K562 (cell line): Measurements from ENCODE around the gene ZSWIM6. TPM values are rescaled to one million over a fixed set of nuclear protein-coding genes. Genes with fewer than 3 reads are reported as not detected.

Source experiments
- ATAC-seq: fragments of 200-7000 bp; cut with Tn5 transposase; 3 replicates; pipeline ENCODE4 v1.9.1; 2020; ENCODE audit warnings: moderate library complexity
- BruUV-seq: library from RNA; stranded (reverse); fragments of 400-500 nt; replicated peaks from 2 replicates; lab custom pipeline; 2021; lab: Mats Ljungman, UMichigan
- CTCF ChIA-PET: fragments of 300-600 bp; formaldehyde crosslinking; extraction: SDS; loops from one replicate; lab custom pipeline; 2021; ENCODE audit warnings: low intra/inter-chr PET ratio; lab: Yijun Ruan, JAX
- POLR2A ChIA-PET: fragments of 300-600, 350-650 bp; sonication (Branson Sonifier 250); formaldehyde crosslinking; extraction: SDS; loops from one replicate; lab custom pipeline; 2021; ENCODE audit warnings: antibody characterized with exemption, inconsistent platforms; lab: Yijun Ruan, JAX
- DNase-seq, 4 experiments: peaks; one replicate each; pipeline versions ENCODE4 v3.0.0 to v3.0.0-alpha.2; 2011 to 2018; ENCODE audit warnings: low spot score in 3 of 4, mixed read lengths in 3 of 4; ENCODE audit errors: extremely low read depth in 1 of 4
- FAIRE-seq: peaks from 2 replicates; lab custom pipeline; 2011; peaks lifted over from hg19 to GRCh38; lab: Jason Lieb, UNC
- H2AFZ ChIP-seq: 2 replicates; pipeline ENCODE4 v1.6.0; 2011; ENCODE audit warnings: low read depth, low read length, control low read depth, inconsistent platforms
- H3K27ac ChIP-seq: fragments of 200-600 bp; 3 replicates; pipeline ENCODE4 v1.8.0; 2011; ENCODE audit warnings: low read depth, mild to moderate bottlenecking, control low read depth, inconsistent platforms, low read length, moderate library complexity, mixed read lengths; ENCODE audit errors: extremely low read depth
- H3K27me3 ChIP-seq, 2 experiments: fragments of 300-600 bp in 1 of 2; 2 replicates in 1 of 2; 3 replicates in 1 of 2; pipeline versions ENCODE4 v1.6.0 to v1.8.0; 2011; ENCODE audit warnings: inconsistent platforms in 2 of 2, low read length in 2 of 2, mild to moderate bottlenecking in 1 of 2, mixed read lengths in 1 of 2, moderate library complexity in 1 of 2; ENCODE audit not compliant: control insufficient read depth in 2 of 2, insufficient read depth in 2 of 2
- H3K36me3 ChIP-seq: fragments of 300-600 bp; 3 replicates; pipeline ENCODE4 v1.8.0; 2011; ENCODE audit warnings: mild to moderate bottlenecking, low read length, inconsistent platforms; ENCODE audit not compliant: control insufficient read depth, insufficient read depth
- H3K4me1 ChIP-seq, 2 experiments: fragments of 200-600 bp in 1 of 2; replicated peaks in 1 of 2; 2 replicates in 1 of 2; 3 replicates in 1 of 2; pipeline versions ENCODE4 v1.5.1 to v1.8.0; 2011; ENCODE audit warnings: inconsistent platforms in 2 of 2, low read length in 2 of 2, mild to moderate bottlenecking in 1 of 2, mixed read lengths in 1 of 2, moderate library complexity in 1 of 2; ENCODE audit not compliant: control insufficient read depth in 2 of 2, insufficient read depth in 2 of 2
- H3K4me2 ChIP-seq: 2 replicates; pipeline ENCODE4 v1.6.1; 2011; ENCODE audit warnings: low read length, control low read depth, inconsistent platforms, mixed read lengths; ENCODE audit not compliant: insufficient read depth
- H3K4me3 ChIP-seq: fragments of 200-600 bp; sonication (generic), shearing (Covaris generic); 2 replicates; pipeline ENCODE4 v1.5.1; 2016; ENCODE audit warnings: control low read depth, inconsistent platforms
- H3K79me2 ChIP-seq: fragments of 200-600 bp; 3 replicates; pipeline ENCODE4 v1.8.0; 2011; ENCODE audit warnings: low read length, inconsistent platforms; ENCODE audit not compliant: control insufficient read depth, insufficient read depth
- H3K9ac ChIP-seq, 2 experiments: 2 replicates each; pipeline versions ENCODE4 v1.6.0 to v1.6.1; 2011; ENCODE audit warnings: low read depth in 2 of 2, low read length in 2 of 2, control low read depth in 1 of 2, inconsistent platforms in 1 of 2, mild to moderate bottlenecking in 1 of 2, mixed read lengths in 1 of 2; ENCODE audit not compliant: insufficient read depth in 1 of 2
- H3K9me1 ChIP-seq: one replicate; pipeline ENCODE4 v1.6.0; 2011; ENCODE audit warnings: inconsistent platforms, mild to moderate bottlenecking, low read length, moderate library complexity; ENCODE audit not compliant: control insufficient read depth, insufficient read depth
- H3K9me3 ChIP-seq: replicated peaks from 2 replicates; pipeline ENCODE4 v1.5.1; 2011; ENCODE audit warnings: low read depth, low read length, inconsistent platforms; ENCODE audit not compliant: control insufficient read depth, insufficient read depth
- H4K20me1 ChIP-seq: replicated peaks from 2 replicates; pipeline ENCODE4 v1.6.1; 2011; ENCODE audit warnings: low read length, inconsistent platforms, mixed read lengths; ENCODE audit not compliant: control insufficient read depth, insufficient read depth
- ATF1 ChIP-seq, 2 experiments: fragments of 450-650 bp in 1 of 2; IDR thresholded peaks; 2 replicates each; pipeline ENCODE4 v1.6.1; 2016; ENCODE audit warnings: missing compliant biosample characterization in 1 of 2, missing genetic modification characterization in 1 of 2
- CBX2 ChIP-seq: fragments of 200-600 bp; sonication (generic); IDR thresholded peaks from one replicate; pipeline ENCODE4 v1.6.1; 2012; ENCODE audit warnings: mild to moderate bottlenecking, low read length, inconsistent platforms; ENCODE audit not compliant: insufficient read depth, poor library complexity, severe bottlenecking
- CBX8 ChIP-seq: fragments of 200-600 bp; sonication (generic); IDR thresholded peaks from 2 replicates; pipeline ENCODE4 v1.6.1; 2012; ENCODE audit warnings: borderline replicate concordance, mixed run types, low read depth, mild to moderate bottlenecking, moderate library complexity, mixed read lengths, low read length, control low read depth, inconsistent platforms; ENCODE audit not compliant: poor library complexity, severe bottlenecking; ENCODE audit errors: extremely low read depth
- CHD1 ChIP-seq: fragments of 200-600 bp; sonication (generic); IDR thresholded peaks from one replicate; pipeline ENCODE4 v1.6.1; 2012; ENCODE audit warnings: mild to moderate bottlenecking, moderate library complexity, low read length, inconsistent platforms
- JUNB ChIP-seq: fragments of 450-650 bp; formaldehyde crosslinking; conservative IDR thresholded peaks from 2 replicates; pipeline ENCODE4 v1.4.0; 2020; ENCODE audit warnings: mild to moderate bottlenecking
- MCM7 ChIP-seq, 2 experiments: fragments of 450-650 bp; IDR thresholded peaks; 2 replicates each; pipeline ENCODE4 v1.6.1; 2016 to 2018
- MXI1 ChIP-seq: IDR thresholded peaks from 2 replicates; pipeline ENCODE4 v1.6.1; 2011; ENCODE audit warnings: low read depth, mild to moderate bottlenecking, improper control_type of control experiment, low read length
- PPARD ChIP-seq: fragments of 250-450 bp; sonication (Bioruptor Pico); IDR thresholded peaks from 2 replicates; pipeline ENCODE4 v1.8.0; 2022; ENCODE audit warnings: inconsistent platforms, mild to moderate bottlenecking, moderate library complexity
- RFX5 ChIP-seq: IDR thresholded peaks from 2 replicates; pipeline ENCODE4 v1.6.1; 2011; ENCODE audit warnings: low read depth, mild to moderate bottlenecking, improper control_type of control experiment, low read length
- SMARCB1 ChIP-seq: IDR thresholded peaks from 2 replicates; pipeline ENCODE4 v1.6.1; 2011; ENCODE audit warnings: improper control_type of control experiment, low read depth; ENCODE audit not compliant: insufficient read length
- ZFX ChIP-seq: sonication (generic); formaldehyde crosslinking; IDR thresholded peaks from 2 replicates; pipeline ENCODE4 v1.8.0; 2022; ENCODE audit warnings: mild to moderate bottlenecking, missing genetic modification reagents, moderate library complexity
- ZHX1 ChIP-seq: fragments of 150-350 bp; conservative IDR thresholded peaks from 2 replicates; pipeline ENCODE4 v1.6.1; 2014; ENCODE audit warnings: low read length
- ZNF512 ChIP-seq: IDR thresholded peaks from 2 replicates; pipeline ENCODE4 v1.6.1; 2016; ENCODE audit warnings: missing genetic modification characterization, missing compliant biosample characterization
- ZZZ3 ChIP-seq: fragments of 450-650 bp; IDR thresholded peaks from 2 replicates; pipeline ENCODE4 v1.6.1; 2016; ENCODE audit warnings: antibody characterized with exemption, mild to moderate bottlenecking, moderate library complexity
- WGBS: fragments of 100-300 bp; shearing (Covaris generic); methylation state at CpG from one replicate; pipeline ENCODE4 v1.1.6; 2016; ENCODE audit warnings: low coverage, mixed read lengths; ENCODE audit not compliant: insufficient coverage; ENCODE audit errors: missing lambda C conversion rate; 5-methylcytosine and 5-hydroxymethylcytosine counted together
- in situ Hi-C: fragments of 300-500 bp; cut with MboI; formaldehyde crosslinking; loops from 4 replicates; pipeline ENCODE4 v1.15.0; 2018; ENCODE audit warnings: inconsistent platforms, mixed read lengths
- intact Hi-C: fragments of 100-400 bp; cut with micrococcal nuclease; formaldehyde crosslinking; loops from 2 replicates; pipeline ENCODE4 v1.14.2; 2022
- polyA plus RNA-seq, 8 experiments: library from polyadenylated mRNA; depleted of rRNA in 4 of 8; stranded (reverse) in 5 of 8; unstranded in 3 of 8; fragments of >200 nt; fragmentation: Nextera tagmentation in 2 of 8; fragmentation: Illumina TruSeq in 1 of 8; extraction: Ambion mirVana in 2 of 8; extraction: Trizol in 1 of 8; gene quantifications; 2 replicates each; pipeline versions ENCODE4 v1.2.1 to v1.2.3, GENCODE V29; 2011 to 2014; ENCODE audit warnings: inconsistent platforms in 1 of 8, missing spikeins in 1 of 8
- total RNA-seq, 7 experiments: library from RNA; depleted of rRNA in 6 of 7; stranded (reverse); fragments of >200 nt in 6 of 7; fragmentation: Illumina TruSeq in 2 of 7; extraction: Trizol in 2 of 7; gene quantifications; 2 replicates each; pipeline versions ENCODE4 v1.2.1 to v1.2.3, GENCODE V29; 2011 to 2021; ENCODE audit warnings: low replicate concordance in 1 of 7
- TF ChIP-seq, protein P1 (sequence below): sonication (generic); formaldehyde crosslinking; IDR thresholded peaks from 2 replicates; pipeline ENCODE4 v1.8.0; 2023; ENCODE audit warnings: mild to moderate bottlenecking, missing genetic modification reagents

The ZSWIM6 gene
- total and polyA plus RNA-seq, 9 of the 15 experiments (the other 6 are each of a cell fraction or from before 2014, with no cell fraction given): 0.81 to 3.2 (median 2.0) TPM

DNA sequence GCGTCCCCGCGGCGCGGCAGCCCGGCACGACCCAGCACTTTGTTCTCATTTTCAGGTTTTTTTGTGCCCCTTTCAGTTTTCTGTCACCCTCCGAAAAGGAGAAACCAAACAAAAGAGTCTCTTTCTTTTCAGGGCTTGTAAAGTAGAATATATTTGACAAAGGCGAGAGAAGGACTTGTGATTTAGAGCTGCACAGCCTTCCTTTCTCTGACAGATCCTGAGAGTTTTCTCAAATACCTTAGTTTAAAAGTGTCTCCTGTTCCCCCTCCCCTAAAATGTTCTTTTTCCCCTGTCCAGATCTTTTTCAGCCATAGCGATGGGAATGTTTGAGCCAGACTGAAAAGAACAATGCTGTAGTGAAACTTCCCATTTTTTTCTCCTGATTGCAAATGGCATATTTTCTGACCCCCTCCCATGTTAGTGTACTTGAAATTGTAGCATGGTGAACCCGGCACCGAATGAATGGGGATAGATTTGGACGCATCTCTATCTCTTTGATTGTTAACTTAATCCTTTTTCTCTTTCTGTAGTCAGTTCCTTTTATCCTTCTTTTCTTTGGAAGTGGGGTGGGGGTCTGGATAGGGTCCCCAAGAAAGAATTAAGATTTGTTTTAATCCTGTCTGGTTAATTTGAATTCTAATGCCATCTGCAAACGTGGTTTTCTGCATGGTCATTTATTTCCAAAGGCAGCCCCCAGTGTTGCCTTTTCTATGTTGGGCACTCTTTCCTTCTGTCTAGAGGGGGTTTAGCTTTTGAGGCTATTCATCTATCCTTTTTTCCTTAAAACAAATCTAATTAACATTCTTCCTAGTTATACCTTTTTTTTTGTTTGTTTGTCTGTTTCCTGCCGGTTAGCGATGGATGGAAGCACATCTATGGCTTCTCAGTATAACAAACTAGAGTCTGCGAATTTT lies 2.2 kb downstream of the ZSWIM6 start:
- Histone ChIP-seq H3K79me2 (no peaks in the 10 kb centered on the region), H3K4me2 (peak overlapping the region; percentile 52; the same call in 1 of the 2 replicates), H3K36me3 (no peaks in the 10 kb centered on the region), H3K9me3 (no peaks in the 10 kb centered on the region), H3K9me1 (no peaks in the 10 kb centered on the region), H3K27me3 (peaks cover 32 to 36% of the 10 kb centered on the region in 2 experiments), H2AFZ (no peak overlapping the region), H3K27ac (no peak overlapping the region), H3K4me1 (peaks cover 0 to 30% of the 10 kb centered on the region in 2 experiments; a peak in 2 of 5 replicates), H3K9ac (peak overlapping the region in 1 of 2 experiments; percentile 86; a peak in 2 of 4 replicates), H3K4me3 (peak overlapping the region; percentile 47), H4K20me1 (peaks cover 21% of the 10 kb centered on the region)
- no peak for DNase-seq
- ChIA-PET POLR2A (no interaction called here), CTCF (no interaction called here)
- in situ Hi-C loops (no loop called here), intact Hi-C loops (loop anchor here (5.0 kb wide), 1 partner anchor 172 kb away; the partner anchor contains the start of gene SMIM15)
- TSS peak; percentile 51 for BruUV-seq
- peak; percentile 15 for FAIRE-seq
- no peak for ATAC-seq
- WGBS: 27% methylated on average over 17 of the region's 17 CpGs
- TF ChIP-seq ZFX (CRISPR knock-in tag): no peak
- TF ChIP-seq PPARD (CRISPR knock-in tag): no peak
- peak; percentile 37; the same call in 1 of the 2 replicates for TF ChIP-seq ZNF512 (tag)
- TF ChIP-seq SMARCB1: no peak
- TF ChIP-seq, protein P1, sequence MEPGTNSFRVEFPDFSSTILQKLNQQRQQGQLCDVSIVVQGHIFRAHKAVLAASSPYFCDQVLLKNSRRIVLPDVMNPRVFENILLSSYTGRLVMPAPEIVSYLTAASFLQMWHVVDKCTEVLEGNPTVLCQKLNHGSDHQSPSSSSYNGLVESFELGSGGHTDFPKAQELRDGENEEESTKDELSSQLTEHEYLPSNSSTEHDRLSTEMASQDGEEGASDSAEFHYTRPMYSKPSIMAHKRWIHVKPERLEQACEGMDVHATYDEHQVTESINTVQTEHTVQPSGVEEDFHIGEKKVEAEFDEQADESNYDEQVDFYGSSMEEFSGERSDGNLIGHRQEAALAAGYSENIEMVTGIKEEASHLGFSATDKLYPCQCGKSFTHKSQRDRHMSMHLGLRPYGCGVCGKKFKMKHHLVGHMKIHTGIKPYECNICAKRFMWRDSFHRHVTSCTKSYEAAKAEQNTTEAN (CRISPR knock-in tag): no peak
- no peak for TF ChIP-seq ZHX1
- TF ChIP-seq CHD1: no peak
- TF ChIP-seq JUNB (CRISPR knock-in tag): no peak
- peak; percentile 85 for TF ChIP-seq CBX2
- TF ChIP-seq ZZZ3: no peak
- no peak for TF ChIP-seq RFX5
- no peak for TF ChIP-seq ATF1 (CRISPR knock-in tag; IDR thresholded peaks at IDR 0.05)
- no peak for TF ChIP-seq ATF1 (tag; IDR thresholded peaks at IDR 0.05)
- no peak for TF ChIP-seq MCM7 (IDR thresholded peaks at IDR 0.05)
- TF ChIP-seq CBX8: peak; percentile 83
- no peak for TF ChIP-seq MXI1
